Esophagus squamous epithelium (tissue), 4 donors: ENCODE data around the gene OR51D1.

Experiments
- POLR2A ChIP-seq, 4 donors: fragments of 450-650 bp; IDR thresholded peaks; one replicate each; pipeline ENCODE4 v1.6.1; 2017; ENCODE audit warnings: antibody characterized with exemption in 4 of 4, mild to moderate bottlenecking in 4 of 4, moderate library complexity in 3 of 4
- TF ChIP-seq, protein P1 (sequence below), 6 experiments: fragments of 450-650 bp in 4 of 6; fragments of 200-600 bp in 2 of 6; sonication (generic) in 2 of 6; IDR thresholded peaks; one replicate each; pipeline ENCODE4 v1.5.1; 2016 to 2019; ENCODE audit warnings: antibody characterized with exemption in 6 of 6, mild to moderate bottlenecking in 4 of 6, moderate library complexity in 4 of 6

DNA sequence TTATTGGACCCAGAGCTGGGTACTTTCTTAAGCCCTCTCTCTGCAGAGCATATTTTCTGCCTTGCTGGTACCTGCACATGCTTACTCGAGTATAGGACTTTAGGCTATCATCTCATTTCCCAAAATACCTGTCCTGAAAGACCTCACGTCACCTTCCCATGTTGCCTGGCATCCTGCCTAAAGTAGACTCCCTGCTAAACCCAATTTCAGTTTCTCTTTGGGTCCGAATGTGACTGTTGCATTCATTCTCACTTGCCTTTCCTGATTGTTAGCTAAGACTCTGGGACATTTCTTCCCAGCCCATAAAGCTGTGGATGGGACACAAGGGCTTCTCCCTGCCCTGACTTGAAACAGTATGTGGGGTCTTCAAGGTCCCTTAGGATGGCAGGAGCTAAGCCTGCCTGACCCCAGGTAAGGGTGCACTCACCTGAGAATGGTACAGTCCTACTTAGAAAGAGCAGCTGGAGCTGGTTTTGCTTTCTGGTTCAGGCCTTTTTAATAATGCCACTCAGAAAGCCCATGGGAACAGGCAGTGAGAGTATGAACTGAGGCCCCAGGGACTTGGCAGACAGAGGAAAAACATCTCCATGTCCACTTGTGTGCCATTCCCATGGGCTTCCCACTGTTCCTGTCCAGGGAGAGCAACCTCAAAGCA, 47.5 kb downstream of the OR51D1 start:
- TF ChIP-seq, protein P1, sequence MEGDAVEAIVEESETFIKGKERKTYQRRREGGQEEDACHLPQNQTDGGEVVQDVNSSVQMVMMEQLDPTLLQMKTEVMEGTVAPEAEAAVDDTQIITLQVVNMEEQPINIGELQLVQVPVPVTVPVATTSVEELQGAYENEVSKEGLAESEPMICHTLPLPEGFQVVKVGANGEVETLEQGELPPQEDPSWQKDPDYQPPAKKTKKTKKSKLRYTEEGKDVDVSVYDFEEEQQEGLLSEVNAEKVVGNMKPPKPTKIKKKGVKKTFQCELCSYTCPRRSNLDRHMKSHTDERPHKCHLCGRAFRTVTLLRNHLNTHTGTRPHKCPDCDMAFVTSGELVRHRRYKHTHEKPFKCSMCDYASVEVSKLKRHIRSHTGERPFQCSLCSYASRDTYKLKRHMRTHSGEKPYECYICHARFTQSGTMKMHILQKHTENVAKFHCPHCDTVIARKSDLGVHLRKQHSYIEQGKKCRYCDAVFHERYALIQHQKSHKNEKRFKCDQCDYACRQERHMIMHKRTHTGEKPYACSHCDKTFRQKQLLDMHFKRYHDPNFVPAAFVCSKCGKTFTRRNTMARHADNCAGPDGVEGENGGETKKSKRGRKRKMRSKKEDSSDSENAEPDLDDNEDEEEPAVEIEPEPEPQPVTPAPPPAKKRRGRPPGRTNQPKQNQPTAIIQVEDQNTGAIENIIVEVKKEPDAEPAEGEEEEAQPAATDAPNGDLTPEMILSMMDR (IDR thresholded peaks at IDR 0.05), result no peak
- no peak for TF ChIP-seq POLR2A (IDR thresholded peaks at IDR 0.05)
